GM18867 (cell line): ENCODE results near the gene LRRC23.
"Not testable (repeated sequence)": the region's sequence is repeated elsewhere in the genome, so short reads cannot be mapped to it uniquely, and the experiment has no call there.

ENCODE experiments used
- ATAC-seq: cut with Tn5 transposase; IDR thresholded peaks from one replicate; pipeline ENCODE4 v1.9.1; 2021; ENCODE audit warnings: mild to moderate bottlenecking, moderate library complexity; ENCODE audit not compliant: unreplicated experiment

The LRRC23 gene, protein sequence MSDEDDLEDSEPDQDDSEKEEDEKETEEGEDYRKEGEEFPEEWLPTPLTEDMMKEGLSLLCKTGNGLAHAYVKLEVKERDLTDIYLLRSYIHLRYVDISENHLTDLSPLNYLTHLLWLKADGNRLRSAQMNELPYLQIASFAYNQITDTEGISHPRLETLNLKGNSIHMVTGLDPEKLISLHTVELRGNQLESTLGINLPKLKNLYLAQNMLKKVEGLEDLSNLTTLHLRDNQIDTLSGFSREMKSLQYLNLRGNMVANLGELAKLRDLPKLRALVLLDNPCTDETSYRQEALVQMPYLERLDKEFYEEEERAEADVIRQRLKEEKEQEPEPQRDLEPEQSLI

DNA sequence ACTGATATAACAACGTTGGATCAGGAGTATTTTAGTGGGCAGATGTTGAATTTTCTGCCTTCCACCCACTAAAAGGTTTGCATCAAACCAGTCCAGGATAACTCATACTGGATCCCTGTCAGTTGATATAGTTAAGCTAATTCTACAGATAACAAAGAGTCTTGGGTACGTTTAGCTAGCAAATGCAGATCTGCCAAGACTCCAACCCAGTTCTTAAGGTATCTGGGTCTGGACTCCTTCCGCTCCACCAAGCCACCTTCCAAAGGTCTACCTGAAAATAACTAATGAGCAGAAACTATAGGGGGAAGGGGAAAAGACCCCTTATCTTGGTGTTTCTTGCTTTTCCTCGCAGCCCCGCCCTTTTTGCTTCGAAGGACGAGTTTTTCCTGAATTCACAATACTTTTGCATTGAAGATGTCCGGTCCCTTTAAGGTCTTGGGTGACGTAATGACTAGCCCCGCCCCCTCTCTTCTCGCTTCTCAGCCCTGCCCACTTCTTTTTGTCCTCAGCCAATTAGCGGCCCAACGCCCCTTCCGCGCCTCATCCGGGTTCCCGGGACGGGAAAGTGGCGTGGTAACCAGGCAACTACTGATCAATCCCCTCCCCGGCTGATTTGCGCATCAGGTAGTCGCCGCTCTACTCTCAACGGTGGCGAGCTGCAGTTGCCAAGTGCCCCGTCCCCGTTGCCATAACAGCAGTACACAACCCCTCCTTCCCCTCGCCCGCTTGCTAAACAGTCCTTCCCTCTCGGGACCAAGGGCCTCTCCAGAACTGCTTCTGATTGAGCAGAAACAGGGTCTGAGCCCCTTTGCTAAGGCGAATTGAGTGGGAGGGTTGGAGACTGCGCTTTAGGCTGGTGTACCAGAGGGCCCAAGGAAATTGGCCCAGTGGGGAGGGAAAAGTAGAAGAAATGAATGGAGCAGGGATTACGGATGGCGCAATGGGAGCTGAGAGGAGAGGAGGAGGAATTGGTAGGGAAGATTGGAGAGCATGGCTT is at the start of gene LRRC23:
TSS of gene LRRC23 (plus strand) at position 543 of the 997 bp plus-strand sequence. CDS start 812 bp downstream, outside the sequence.
- ATAC-seq, result peak; percentile 92

DNA sequence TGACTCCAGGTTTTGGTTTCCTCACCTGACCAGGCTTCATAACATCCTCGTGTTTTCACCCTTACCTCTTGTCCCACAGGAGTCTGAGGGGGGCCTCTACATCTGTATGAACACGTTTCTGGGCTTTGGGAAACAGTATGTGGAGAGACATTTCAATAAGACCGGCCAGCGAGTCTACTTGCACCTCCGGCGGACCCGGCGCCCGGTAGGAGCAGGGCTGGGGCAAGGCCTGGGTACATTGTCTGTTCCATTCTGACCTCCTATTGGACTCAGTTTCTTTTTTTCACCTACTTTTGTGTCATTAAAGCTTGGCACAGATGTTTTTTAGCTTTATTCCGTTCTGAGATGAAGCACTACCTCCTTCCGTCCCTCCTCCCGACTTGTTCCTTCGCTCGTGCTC is 49.3 kb upstream of the LRRC23 start:
- no peak for ATAC-seq

DNA sequence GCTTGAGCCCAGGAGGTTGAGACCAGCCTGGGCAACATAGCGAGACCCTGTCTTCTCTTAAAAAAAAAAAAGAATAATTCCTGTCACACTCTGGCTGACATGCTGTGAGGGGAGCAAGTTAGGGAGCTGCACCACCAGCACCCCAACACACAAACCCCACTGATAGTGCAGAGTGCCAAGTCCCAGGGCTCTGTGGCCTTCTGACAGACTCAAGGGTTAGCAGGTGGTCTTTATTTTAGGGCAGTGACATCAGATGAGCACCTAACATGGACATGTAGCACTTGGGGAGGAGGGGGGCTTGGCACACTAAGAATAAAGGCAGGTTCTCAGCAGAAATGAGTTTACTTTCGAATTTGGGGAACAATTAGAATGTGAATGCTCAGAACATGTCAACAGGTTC is 45.8 kb upstream of the LRRC23 start:
- ATAC-seq, result no peak

DNA sequence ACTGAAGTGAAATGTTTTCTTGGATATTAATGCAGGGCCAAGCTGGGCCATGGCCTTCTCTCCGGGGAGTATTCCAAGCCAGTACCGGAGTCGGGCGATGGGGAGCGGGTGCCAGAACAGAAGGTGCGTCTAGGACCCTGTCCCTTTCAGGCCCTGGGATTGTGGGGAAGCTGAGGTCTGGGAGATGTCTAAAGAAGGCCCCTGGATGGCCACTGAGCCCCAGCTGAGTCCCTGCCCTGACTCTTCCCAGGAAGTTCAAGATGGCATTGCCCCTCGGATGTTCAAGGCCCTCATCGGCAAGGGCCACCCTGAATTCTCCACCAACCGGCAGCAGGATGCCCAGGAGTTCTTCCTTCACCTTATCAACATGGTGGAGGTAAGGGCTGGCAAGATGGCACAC is 44.5 kb upstream of the LRRC23 start:
- no peak for ATAC-seq

DNA sequence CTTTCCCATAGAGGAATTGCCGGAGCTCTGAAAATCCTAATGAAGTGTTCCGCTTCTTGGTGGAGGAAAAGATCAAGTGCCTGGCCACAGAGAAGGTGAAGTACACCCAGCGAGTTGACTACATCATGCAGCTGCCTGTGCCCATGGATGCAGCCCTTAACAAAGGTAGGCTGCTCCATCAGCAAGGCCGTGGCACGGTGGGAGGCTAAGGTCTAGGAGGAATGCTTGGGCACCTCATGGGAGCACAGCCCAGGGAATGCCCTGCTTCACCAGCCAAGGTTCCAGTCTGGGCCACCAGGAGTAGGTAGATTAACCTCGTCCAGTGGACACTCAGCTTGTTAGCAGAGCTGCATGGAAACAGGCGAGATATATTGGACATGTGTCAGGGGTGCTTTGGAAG is 43.7 kb upstream of the LRRC23 start:
- ATAC-seq, result no peak

DNA sequence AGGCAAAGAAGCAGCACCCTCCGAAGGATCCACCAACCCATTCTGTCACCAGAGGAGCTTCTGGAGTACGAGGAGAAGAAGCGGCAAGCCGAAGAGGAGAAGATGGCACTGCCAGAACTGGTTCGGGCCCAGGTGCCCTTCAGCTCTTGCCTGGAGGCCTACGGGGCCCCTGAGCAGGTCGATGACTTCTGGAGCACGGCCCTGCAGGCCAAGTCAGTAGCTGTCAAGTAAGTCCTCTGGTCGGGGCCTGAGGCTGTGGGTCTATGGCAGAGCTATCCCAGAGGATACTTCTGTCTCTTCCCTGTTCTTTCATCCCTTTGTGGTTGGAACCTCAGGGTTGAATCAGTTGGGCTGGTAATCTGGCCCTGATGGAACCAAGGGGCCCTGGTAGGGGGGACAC is 43.2 kb upstream of the LRRC23 start:
- no peak for ATAC-seq

DNA sequence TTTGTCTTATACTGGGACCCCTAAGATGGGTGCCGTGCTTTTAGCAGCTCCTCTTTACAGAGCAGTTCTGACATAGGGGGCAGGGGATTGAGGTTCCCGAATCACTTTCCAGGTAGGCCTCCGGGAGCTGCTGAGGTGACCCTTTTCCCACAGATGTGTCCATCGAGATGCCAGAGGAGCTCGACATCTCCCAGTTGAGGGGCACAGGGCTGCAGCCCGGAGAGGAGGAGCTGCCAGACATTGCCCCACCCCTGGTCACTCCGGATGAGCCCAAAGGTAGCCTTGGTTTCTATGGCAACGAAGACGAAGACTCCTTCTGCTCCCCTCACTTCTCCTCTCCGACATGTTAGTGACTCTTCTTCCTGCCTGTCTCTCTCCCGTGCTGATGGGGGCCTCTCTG is 41.6 kb upstream of the LRRC23 start:
- ATAC-seq, result no peak

DNA sequence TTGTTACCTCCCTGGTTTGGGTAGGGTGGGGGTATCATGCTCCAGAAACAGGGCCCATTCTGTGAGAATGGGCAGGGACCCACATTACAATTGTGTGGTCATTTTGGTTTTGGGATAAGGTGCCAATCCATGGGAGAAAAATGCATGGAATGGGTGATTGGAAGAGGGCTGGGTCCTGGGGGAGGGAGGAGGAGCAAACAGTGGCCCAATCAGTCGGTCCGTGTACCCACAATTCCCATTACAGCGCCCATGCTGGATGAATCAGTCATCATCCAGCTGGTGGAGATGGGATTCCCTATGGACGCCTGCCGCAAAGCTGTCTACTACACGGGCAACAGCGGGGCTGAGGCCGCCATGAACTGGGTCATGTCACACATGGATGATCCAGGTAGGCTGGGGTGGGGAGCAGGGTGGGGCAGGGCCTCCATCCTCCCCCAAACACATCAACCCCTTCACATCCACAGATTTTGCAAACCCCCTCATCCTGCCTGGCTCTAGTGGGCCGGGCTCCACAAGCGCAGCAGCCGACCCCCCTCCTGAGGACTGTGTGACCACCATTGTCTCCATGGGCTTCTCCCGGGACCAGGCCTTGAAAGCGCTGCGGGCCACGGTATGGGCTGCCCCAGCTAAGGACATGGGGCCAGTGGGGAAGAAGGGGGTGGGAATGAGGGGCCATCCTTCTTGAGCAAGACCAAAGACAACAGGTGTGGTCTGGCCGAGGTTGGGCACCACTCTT is 40.9 kb upstream of the LRRC23 start:
- ATAC-seq, result no peak

DNA sequence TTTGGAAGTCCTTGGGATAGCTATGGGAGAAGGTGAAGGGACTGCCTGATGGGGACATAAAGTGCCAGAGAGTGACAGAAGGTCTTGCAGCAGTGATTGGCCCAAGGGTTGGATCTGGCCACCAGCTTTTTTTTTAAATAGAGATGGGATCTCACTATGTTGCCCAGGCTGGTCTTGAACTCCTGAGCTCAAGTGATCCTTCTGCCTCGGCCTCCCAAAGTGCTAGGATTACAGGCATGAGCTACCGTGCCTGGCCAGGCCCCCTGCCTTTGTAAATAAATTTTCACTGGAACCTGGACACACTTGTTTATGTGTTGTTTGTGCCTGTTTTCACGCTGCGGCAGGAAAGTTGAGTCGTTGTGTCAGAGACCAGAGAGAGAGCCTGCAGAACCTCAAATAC is 39.3 kb upstream of the LRRC23 start:
- ATAC-seq, result not testable (repeated sequence)

DNA sequence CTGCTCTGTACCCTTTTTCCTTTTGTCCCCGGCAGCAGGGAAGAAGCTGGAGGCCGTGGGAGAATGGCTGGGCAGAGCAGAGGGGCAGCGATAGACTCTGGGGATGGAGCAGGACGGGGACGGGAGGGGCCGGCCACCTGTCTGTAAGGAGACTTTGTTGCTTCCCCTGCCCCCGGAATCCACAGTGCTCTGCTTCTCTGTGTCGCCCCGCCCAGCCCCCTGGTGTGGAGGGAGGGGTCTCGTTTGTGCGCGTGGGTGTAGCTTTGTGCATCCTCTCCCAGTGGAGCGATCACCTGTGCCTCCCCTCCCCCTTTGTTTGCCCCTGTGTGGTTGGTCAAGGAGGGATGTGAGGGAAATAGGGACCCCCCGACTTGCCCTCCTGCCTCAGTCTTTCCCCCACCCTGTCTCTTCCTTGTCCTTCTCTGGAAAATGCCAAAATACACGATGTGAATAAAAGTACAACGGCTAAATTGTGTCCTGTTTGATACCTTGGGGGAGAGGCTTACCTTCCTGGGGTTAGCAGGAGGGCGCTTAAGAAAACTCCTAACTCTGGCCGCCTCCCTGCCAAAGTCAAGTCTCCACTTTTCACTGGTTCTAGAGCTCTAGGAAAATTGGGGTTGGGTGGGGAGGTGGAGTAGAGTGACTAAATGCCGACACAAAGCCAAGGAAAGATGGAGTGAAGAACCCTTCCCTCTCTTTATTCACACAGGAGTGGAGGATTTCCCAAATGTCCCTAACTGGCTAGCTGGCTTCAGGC is 38.3 kb upstream of the LRRC23 start:
- no peak for ATAC-seq

DNA sequence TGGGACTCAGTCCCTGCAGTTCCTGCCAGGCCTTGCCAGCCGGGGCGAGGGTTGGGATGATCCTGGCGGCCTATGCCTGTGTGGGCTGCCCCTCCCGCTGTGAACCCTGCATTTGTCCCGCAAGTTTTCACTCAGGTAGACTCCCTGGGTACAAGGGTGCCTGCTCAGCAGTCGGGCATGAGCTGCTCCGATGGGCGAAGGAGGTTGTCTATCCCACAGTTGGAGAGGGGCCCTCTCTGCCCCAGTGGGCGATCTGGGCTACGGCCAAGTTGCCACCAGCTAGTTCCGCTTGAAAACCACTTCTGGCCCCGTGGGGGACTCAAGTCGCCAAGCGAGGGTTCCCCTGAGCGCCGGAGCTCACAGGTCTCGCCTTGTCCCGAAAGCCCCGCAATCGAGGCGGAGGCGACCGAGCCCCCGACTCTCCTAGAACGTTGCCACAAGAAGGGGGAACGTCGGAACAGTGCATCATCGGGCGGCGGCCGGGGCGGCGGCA is 37.7 kb upstream of the LRRC23 start:
- peak; percentile 8 for ATAC-seq

DNA sequence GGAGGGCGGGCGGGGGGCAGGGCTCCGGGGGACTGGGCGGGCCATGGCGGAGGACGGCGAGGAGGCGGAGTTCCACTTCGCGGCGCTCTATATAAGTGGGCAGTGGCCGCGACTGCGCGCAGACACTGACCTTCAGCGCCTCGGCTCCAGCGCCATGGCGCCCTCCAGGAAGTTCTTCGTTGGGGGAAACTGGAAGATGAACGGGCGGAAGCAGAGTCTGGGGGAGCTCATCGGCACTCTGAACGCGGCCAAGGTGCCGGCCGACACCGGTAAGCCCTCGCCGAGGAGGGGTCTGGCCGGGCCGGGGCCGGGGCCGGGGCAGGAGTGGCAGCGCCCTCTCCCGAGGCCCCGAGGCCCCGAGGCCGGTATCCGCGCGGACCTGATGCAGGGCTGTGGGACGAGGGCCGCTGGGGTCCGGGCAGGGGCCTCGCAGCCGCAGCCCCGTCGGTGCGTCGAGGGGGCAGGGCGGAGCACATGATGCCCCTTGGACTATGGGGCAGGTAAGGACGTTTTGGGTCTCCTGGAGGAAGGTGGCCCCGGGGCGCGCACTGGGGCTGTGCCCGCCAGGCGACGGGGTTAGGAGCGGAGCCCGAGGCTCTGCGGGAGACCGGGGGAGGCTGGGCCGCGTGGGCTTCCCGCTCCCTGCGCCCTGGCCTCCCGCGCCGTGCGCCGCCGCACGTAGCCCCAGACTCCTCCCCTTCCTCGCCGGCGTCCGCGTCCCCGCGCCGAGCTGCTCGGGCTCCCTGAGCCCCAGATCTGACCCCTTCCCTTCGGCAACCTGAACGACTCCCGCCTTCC is 37.0 kb upstream of the LRRC23 start, which contains the start of gene TPI1:
TSS of gene TPI1 (plus strand) at position 119 of the 798 bp plus-strand sequence. CDS start at position 155, 36 bp downstream.
- ATAC-seq, result peak; percentile 60

DNA sequence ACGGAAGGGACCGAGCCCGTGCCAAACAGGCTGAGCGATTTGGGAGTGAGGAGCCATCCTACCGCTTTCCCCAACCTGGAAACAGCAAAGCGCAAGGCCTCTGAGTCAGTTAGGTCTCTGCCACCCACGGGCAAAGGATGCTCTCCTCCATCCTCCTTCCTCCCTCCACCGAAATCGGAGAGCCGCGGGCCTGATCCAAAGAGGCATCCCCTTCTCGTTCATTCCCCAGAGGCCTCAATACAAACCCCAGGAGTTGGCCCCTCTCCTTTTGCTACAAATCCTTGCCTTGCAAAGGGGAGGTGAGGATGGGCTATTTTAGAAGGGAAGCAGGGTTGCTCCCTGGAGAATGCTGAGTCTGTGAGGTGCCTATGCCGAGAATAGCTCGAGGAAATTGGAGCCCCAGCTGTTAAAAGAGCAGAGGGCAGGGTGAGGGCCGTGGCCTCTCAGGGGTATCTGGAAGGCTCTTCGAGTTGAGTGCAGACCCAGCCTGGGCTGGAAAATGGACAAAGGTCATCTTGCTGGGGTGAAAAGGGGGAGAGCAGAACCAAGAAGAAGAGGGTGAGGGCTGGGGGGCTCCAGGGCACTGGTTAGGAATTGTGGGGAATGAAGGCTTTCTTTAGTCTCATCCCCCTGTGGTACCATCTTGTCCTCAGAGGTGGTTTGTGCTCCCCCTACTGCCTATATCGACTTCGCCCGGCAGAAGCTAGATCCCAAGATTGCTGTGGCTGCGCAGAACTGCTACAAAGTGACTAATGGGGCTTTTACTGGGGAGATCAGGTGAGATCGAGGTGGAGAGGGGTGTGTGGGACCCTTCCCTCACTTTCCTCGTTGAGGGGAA is 36.2 kb upstream of the LRRC23 start:
- no peak for ATAC-seq

DNA sequence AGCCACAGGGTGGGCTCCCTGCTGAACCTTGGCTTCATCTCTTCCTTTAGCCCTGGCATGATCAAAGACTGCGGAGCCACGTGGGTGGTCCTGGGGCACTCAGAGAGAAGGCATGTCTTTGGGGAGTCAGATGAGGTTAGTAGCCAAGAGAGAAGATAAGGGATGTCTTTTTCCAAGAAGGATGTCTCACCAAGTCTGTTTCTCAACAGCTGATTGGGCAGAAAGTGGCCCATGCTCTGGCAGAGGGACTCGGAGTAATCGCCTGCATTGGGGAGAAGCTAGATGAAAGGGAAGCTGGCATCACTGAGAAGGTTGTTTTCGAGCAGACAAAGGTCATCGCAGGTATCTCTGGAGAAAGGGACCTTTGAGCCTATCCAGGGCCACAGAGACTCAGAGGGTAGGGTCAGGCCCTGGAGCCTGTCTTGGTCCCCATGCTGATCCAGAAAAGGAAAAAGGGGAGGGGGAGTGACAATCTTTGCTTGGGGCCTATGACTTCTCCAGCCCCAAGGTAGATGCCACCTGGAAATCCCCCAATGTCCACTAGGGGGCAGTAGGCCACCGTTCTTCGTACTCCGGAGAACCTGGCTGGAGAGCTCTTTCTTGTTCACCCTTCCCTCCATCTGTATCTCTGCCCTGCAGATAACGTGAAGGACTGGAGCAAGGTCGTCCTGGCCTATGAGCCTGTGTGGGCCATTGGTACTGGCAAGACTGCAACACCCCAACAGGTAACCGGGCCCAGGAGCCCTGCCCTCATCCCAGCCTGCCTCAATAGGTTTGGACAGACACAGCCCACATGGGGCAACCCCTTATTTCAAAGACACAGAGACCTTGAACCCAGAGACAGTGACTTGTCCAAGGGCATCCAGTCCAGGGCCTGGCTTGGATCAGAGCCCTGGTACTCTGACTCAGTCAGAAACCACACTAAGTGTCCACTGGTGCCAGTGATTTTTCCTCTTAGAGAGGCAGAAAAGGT is 35.3 kb upstream of the LRRC23 start:
- no peak for ATAC-seq

DNA sequence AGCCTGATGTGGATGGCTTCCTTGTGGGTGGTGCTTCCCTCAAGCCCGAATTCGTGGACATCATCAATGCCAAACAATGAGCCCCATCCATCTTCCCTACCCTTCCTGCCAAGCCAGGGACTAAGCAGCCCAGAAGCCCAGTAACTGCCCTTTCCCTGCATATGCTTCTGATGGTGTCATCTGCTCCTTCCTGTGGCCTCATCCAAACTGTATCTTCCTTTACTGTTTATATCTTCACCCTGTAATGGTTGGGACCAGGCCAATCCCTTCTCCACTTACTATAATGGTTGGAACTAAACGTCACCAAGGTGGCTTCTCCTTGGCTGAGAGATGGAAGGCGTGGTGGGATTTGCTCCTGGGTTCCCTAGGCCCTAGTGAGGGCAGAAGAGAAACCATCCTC is 34.3 kb upstream of the LRRC23 start:
- ATAC-seq, result not testable (repeated sequence)

DNA sequence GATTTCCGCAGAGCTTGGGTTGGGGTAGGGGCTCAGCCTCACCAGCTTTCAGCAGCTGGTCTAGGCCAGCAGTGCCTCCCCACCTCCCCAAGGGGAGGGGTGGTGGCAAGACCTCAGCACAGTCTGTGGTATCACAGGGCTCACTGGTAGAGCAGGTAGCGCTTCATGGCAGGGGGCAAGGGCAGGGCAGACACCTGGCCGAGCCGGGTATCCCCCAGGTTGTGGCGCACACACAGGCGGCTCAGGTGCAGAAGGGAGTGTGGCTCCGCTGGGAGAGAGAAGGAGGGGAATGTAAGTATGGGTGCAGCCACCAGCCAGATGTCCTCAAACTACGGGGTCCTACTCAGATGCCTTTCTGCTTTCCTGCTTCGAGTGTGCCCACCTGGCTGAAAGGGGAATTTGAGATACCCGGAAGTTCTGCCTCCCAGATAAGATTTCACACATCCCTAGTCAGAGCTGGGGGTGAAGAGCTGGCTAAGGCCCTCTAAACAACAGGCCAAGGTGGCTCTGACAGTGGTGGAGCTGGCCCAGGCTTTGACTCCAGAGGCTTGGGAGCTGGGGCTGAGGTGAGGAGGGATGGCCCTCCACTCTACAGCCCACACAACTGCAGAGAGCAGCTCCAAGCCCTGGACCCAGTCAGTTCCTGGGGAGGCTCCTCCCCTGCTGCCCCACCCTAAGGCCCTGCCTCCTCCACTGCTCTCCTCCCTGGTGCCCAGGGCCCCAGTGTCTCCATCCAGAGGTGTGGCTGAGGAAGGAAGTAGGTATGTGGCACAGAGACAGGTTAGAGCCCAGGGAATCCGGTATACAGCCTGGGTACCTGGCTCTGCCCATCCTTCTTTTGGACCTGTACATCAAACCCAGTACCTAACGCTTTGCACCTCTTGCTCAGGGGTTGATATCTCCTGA is 33.3 kb upstream of the LRRC23 start:
- no peak for ATAC-seq
